Thyroid gland (tissue), 4 donors: ENCODE data around the gene ERVMER34-1.

Source experiments
- CTCF ChIP-seq, 6 experiments: fragments of 200-600 bp in 3 of 6; fragments of 450-650 bp in 3 of 6; sonication (generic) in 3 of 6; IDR thresholded peaks; one replicate each; pipeline ENCODE4 v1.5.1; 2016 to 2019; ENCODE audit warnings: antibody characterized with exemption in 6 of 6, mild to moderate bottlenecking in 2 of 6, inconsistent platforms in 1 of 6, moderate library complexity in 1 of 6
- POLR2A ChIP-seq, 2 donors: fragments of 450-650 bp; IDR thresholded peaks; one replicate each; pipeline ENCODE4 v1.6.1; 2017; ENCODE audit warnings: antibody characterized with exemption in 2 of 2, mild to moderate bottlenecking in 2 of 2, moderate library complexity in 1 of 2

- TF ChIP-seq POLR2A (IDR thresholded peaks at IDR 0.05) (no peak), CTCF (IDR thresholded peaks at IDR 0.05) (no peak)
Measured at GRCh38 chr4:52743444-52744019, 7.7 kb downstream of the ERVMER34-1 start.
